Stimulated activated CD4-positive, alpha-beta T cell treated with anti-CD3 and anti-CD28 coated beads, Interleukin-1b, Interleukin-23, amount 100 ng/mL, for 24 hours (primary cell): ENCODE data around the gene S100A1.
"Not testable (repeated sequence)": the region's sequence is repeated elsewhere in the genome, so short reads cannot be mapped to it uniquely, and the experiment has no call there.

Experiments used
- DNase-seq, 4 experiments: peaks; one replicate each; pipeline ENCODE4 v3.0.0-alpha.2; 2020; ENCODE audit warnings: low read depth in 4 of 4, low spot score in 1 of 4

Gene S100A1

GRCh38 chr1:153627715-153628626 lies at the start of gene S100A1:
Gene S100A1, plus strand, starts transcription at chr1:153628434. Its CDS starts 2,088 bp downstream, at chr1:153630522.
- DNase-seq: no peak

- no peak for DNase-seq
Observed at GRCh38 chr1:153578490-153578889, 49.7 kb upstream of the S100A1 start.

GRCh38 chr1:153578936-153579335 lies 49.3 kb upstream of the S100A1 start:
- DNase-seq: no peak

GRCh38 chr1:153582836-153583235 lies 45.4 kb upstream of the S100A1 start:
- DNase-seq: not testable (repeated sequence)

- DNase-seq: not testable (repeated sequence)
Observed at GRCh38 chr1:153583514-153583913, 44.7 kb upstream of the S100A1 start.

GRCh38 chr1:153583976-153584375 lies 44.3 kb upstream of the S100A1 start:
- no peak for DNase-seq

GRCh38 chr1:153585006-153585405 lies 43.2 kb upstream of the S100A1 start:
- no peak for DNase-seq

GRCh38 chr1:153586347-153586746 lies 41.9 kb upstream of the S100A1 start:
- no peak for DNase-seq

- DNase-seq: no peak
Observed at GRCh38 chr1:153587314-153587713, 40.9 kb upstream of the S100A1 start.

- not testable (repeated sequence) for DNase-seq
Observed at GRCh38 chr1:153588033-153588432, 40.2 kb upstream of the S100A1 start.

GRCh38 chr1:153588482-153588881 lies 39.8 kb upstream of the S100A1 start:
- DNase-seq: no peak

GRCh38 chr1:153592748-153593147 lies 35.5 kb upstream of the S100A1 start:
- DNase-seq: no peak

- no peak for DNase-seq
Observed at GRCh38 chr1:153597206-153597605, 31.0 kb upstream of the S100A1 start.

- no peak for DNase-seq
Observed at GRCh38 chr1:153598309-153599172, 29.7 kb upstream of the S100A1 start.

GRCh38 chr1:153599847-153600246 lies 28.4 kb upstream of the S100A1 start:
- DNase-seq: no peak

- DNase-seq: no peak
Observed at GRCh38 chr1:153602749-153603148, 25.5 kb upstream of the S100A1 start.

GRCh38 chr1:153606194-153606593 lies 22.0 kb upstream of the S100A1 start:
- DNase-seq: no peak

- no peak for DNase-seq
Observed at GRCh38 chr1:153607381-153607780, 20.9 kb upstream of the S100A1 start.

GRCh38 chr1:153608089-153608682 lies 20.0 kb upstream of the S100A1 start:
- no peak for DNase-seq

- DNase-seq: no peak
Observed at GRCh38 chr1:153608742-153609584, 19.3 kb upstream of the S100A1 start.

GRCh38 chr1:153609585-153609907 lies 18.7 kb upstream of the S100A1 start:
- DNase-seq: no peak
